C4-2B (cell line): Measurements from ENCODE around the gene BCLAF3.

ENCODE experiments used
- H3K27ac ChIP-seq: fragments of 450-650 bp; 2 replicates; pipeline ENCODE4 v1.5.1; 2017
- ZFX ChIP-seq: fragments of 450-650 bp; IDR thresholded peaks from 2 replicates; pipeline ENCODE4 v1.6.1; 2017
- TF ChIP-seq, protein P1 (sequence below): fragments of 450-650 bp; conservative IDR thresholded peaks from 2 replicates; pipeline ENCODE4 v1.5.1; 2017; ENCODE audit warnings: mild to moderate bottlenecking

BCLAF3 gene

DNA sequence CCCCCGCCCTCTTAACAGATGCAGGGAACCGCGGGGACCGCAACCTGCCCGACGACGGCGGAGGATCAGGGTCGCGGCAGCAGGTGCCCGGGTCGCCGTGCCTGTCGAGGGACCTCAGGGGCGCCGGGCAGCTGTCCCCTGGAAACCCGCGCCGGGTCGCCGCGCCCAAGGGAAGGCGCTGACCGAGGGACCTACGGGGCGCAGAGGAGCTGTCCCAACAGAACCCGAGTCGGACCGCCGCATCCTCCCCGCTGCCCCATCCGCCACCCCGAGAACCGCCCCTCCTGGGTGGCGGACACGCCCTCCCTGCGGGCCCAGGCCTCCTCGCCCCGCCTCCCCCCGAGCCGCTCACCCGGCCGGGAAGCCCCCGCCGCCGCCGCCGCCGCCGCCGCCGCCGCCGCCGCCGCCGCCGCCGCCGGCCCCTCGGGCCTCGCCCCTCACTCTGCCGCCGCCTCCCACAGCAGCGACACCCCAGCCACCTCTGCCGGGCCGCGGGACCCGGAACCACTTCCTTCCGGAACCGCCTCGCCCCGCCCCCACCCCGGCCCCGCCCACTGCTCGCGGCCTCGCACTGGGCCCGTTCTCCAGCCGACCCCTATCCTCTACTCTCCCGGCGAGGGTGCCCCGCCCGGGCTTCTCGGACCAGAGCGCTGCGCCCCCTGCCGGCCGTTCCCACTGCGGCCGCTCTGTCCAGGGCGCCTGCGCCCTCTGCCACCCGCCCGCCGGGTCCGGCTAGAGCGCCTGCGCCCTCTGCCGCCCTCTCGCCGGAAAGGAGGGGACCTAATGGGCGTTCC, at the start of gene BCLAF3:
Gene BCLAF3 (minus strand): TSS at position 506 of the 794 bp plus-strand sequence. CDS start 20,797 bp downstream, outside the sequence.
- TF ChIP-seq ZFX = no peak
- TF ChIP-seq, protein P1, sequence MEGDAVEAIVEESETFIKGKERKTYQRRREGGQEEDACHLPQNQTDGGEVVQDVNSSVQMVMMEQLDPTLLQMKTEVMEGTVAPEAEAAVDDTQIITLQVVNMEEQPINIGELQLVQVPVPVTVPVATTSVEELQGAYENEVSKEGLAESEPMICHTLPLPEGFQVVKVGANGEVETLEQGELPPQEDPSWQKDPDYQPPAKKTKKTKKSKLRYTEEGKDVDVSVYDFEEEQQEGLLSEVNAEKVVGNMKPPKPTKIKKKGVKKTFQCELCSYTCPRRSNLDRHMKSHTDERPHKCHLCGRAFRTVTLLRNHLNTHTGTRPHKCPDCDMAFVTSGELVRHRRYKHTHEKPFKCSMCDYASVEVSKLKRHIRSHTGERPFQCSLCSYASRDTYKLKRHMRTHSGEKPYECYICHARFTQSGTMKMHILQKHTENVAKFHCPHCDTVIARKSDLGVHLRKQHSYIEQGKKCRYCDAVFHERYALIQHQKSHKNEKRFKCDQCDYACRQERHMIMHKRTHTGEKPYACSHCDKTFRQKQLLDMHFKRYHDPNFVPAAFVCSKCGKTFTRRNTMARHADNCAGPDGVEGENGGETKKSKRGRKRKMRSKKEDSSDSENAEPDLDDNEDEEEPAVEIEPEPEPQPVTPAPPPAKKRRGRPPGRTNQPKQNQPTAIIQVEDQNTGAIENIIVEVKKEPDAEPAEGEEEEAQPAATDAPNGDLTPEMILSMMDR = peak; percentile 89
- peak within 1 kb of the TSS; percentile 69 for H3K27ac ChIP-seq

DNA sequence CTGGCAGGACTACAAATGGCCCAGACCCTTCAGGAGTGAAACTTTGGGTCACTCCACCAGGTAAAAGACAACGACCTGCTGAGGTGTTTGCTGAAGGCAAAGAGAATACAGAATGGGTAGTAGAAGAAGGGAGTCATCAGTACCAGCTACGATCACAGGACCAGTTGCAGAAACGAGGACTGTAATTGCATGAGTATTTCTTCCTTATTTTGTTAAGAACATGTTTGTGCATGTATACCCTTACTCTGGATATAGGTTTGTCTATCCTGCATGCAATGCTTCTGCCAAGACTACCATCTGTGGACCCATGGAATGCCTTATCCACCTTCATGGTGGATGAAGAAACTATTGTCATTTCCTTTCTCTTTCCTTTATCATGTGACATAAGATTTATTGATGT, 48.1 kb upstream of the BCLAF3 start:
- no peak overlapping the region for H3K27ac ChIP-seq
- no peak for TF ChIP-seq ZFX
- TF ChIP-seq, protein P1 = no peak

- H3K27ac ChIP-seq = no peak overlapping the region
- no peak for TF ChIP-seq ZFX
- TF ChIP-seq, protein P1 = no peak
Measured at GRCh38 chrX:20037186-20037585, 46.3 kb upstream of the BCLAF3 start.

DNA sequence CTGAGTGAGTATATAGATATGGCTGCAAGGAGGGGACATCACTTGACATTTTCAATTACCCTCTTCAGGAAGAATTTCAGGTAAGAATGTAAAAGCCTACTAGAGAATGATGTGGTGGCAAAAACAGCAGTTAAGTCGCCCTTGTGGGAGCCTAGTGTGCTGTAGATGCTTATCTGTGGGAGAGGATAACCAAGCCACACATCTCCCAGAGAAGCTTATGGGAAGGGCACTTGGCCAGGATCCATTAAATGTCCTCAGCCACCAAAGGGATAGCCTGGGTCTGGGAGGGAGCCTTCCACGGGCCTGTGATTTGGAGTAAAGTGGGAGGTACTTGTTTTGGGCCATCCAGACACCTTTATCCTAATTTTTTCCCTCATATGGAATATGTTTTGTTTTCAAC, 41.3 kb upstream of the BCLAF3 start:
- no peak for TF ChIP-seq ZFX
- TF ChIP-seq, protein P1 = no peak

GRCh38 chrX:20029728-20030127, 38.9 kb upstream of the BCLAF3 start:
- H3K27ac ChIP-seq = peak overlapping the region; percentile 73; the same call in 1 of the 2 replicates
- no peak for TF ChIP-seq ZFX
- TF ChIP-seq, protein P1 = no peak

More for the DNA sequence above, 41.3 kb upstream of the BCLAF3 start:
- no peak overlapping the region for H3K27ac ChIP-seq

GRCh38 chrX:20028588-20028987, 37.7 kb upstream of the BCLAF3 start:
- no peak for TF ChIP-seq ZFX
- TF ChIP-seq, protein P1 = no peak
- peak overlapping the region; percentile 73 for H3K27ac ChIP-seq

GRCh38 chrX:20026278-20026677, 35.4 kb upstream of the BCLAF3 start:
- TF ChIP-seq, protein P1 = no peak
- TF ChIP-seq ZFX = no peak
- no peak overlapping the region for H3K27ac ChIP-seq
